ENCODE data around the gene RNF13.
A peak's percentile ranks its signal among the peaks of the same experiment; 100 is the strongest.
"Not testable (repeated sequence)": the region's sequence is repeated elsewhere in the genome, so short reads cannot be mapped to it uniquely, and the experiment has no call there.

RNF13 gene

DNA sequence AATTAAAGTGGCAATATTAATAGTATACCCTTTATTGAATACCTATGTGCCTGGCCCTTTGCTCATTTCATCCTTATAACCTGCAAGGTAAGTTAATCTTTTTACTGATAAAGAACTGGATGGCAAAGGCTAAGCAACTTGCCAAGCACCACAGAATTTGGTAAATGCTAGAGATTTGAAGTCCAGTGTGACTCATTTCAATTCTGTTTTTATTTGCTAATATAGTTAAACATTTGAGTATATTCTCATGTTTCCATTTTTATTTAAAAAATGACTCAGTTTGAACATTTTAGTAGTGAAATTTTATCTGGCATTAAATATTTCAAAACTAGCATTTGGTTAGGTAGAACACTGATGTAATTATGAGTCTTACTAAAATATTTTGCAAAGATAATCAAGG is 146.4 kb downstream of the RNF13 start:
- no peak for DNase-seq

DNA sequence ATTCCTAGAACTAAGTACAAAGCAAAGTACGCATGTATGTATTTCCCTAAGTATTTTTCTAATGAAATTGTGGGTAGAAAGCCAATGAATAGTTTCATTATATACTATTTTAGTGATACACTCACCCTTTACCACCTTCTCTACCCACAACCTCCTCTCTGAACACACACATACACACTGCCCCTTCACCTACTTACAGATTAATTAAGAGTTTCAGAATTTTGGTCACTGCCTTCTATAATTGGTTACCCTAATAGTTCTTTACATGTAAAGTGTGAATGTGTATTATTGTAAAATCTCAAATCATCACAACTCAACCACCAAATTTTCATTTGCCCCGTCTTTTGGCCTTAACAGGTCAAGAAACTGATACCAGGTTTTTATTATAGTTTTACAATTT is 150.5 kb downstream of the RNF13 start:
- DNase-seq: no peak

DNA sequence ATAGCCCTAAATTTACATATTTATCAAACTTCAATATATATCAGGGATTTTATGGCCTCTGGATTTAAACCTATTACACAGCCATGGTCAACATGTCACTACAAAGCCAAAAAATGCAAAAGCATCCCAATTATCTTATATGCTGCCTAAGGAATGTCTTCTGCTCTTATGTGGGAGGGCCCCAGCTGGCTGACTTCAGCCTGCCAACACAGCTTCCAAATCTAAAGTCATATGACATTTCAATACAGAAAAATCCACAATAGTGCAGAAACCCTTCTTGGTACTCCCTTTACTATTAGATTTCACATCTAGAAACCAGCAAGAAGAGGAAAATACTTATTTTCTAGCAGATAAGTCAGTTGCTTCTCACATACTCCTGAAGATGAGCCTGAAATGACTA is 151.3 kb downstream of the RNF13 start:
- DNase-seq: no peak

- no peak for DNase-seq
Observed at GRCh38 chr3:149965278-149965677, 152.3 kb downstream of the RNF13 start.

DNA sequence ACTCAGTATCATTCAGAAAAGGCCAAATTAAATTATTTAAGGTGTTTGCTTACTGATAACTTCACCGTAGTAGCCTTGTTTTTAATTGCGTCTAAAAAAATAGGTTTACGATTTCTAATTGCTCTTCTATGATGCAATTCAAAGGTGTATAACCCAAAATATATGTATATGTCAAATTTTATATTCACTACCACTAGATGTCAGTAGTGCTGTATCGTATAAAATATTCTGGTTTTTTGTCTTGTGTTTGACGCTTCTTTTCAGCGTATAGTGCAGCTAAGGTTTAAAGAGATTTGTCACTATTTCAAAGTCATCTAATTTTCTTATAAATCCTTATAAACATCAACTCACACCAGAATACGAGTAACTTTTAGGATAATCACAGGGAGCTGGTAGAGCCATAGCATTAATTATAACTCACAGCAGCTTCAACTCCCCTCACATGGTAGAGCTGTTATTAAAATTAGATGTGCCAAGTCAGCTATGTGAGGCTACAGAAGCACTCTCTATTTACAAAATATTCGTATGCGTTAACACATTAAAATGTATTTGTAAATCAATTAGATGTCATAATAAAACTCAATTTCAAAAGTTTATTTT is 154.2 kb downstream of the RNF13 start:
- DNase-seq: no peak

GRCh38 chr3:149968216-149968615 is 155.2 kb downstream of the RNF13 start:
- DNase-seq: no peak

DNA sequence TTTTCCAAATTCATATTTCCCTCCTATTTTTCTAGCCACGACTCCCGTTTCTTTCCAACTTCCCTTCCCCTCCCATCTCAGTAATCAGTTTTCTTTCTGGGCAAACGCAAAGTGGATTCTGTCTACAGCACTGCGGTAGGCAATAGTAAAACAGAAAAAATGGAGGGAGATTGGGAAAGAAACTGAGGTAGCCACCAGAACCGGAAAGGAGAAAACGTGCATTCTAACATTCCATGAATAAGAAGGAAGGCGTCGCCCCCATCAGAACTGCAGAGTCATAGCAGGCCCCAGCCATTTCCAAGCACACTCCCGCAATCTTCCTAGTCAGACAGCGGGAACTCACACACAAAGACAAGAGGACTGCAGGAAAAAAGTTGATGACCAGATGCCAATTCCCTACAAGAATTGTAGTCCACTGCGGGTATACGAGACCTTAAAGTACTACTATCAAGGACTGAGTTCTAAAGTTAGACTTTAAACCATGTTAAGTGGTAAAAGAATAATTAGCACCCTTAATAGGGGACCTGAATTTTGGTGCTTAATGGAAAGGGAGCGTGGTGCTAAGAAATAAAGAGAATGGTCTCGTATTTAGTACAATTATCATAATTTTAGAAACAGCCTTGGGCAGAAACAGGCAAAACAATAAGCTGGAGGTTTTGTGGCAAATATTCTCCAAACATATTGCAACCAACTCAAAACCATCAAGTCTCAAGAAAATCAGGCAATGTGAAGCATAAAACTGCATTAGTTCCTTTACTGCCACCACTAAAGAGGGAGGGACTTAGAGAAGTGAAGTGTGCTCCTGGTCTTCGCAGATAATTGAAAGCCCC is 156.3 kb downstream of the RNF13 start:
- peak; percentile 9 for DNase-seq

GRCh38 chr3:149969940-149970715 is 157.1 kb downstream of the RNF13 start:
- DNase-seq: peak; percentile 58

- DNase-seq: peak; percentile 74
Observed at GRCh38 chr3:149970716-149971402, 157.8 kb downstream of the RNF13 start, which contains the start of gene PFN2. Gene PFN2, minus strand, starts transcription at chr3:149970895. Its CDS starts 39 bp downstream, at chr3:149970856.

DNA sequence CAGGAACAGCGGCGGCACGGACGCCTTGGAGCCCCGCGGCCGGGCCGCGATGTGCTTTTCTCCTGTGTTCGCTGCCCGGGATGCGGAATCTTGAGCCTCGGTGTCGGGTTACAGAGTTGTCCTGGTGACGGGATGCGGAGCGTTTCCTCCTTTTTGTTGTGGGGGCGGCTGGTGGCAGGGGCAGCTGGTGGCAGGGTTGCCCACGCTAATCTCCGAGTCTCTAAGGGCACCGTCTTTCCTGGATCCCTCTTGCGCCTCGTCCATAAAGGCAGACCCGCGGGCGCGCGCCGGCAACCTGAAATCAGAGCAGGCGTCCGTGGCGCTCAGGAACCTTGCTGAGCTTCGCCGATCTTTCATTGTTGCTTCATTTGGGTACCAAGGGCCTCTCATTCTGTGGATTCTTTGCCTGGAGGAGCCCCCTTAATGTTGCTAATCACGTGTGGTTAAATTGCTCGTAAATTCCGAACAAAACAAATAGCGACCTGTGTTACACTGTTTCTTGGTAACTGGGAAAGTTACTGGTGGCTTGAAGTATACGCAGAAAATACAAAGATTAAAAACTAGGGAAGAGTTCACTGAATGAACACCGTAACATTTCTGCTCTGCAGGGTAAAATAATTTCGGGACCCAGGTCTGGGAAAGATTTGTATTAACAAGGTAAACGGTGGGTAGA is 158.5 kb downstream of the RNF13 start:
- DNase-seq: peak; percentile 73

- no peak for DNase-seq
Observed at GRCh38 chr3:149975919-149976318, 162.9 kb downstream of the RNF13 start.

DNA sequence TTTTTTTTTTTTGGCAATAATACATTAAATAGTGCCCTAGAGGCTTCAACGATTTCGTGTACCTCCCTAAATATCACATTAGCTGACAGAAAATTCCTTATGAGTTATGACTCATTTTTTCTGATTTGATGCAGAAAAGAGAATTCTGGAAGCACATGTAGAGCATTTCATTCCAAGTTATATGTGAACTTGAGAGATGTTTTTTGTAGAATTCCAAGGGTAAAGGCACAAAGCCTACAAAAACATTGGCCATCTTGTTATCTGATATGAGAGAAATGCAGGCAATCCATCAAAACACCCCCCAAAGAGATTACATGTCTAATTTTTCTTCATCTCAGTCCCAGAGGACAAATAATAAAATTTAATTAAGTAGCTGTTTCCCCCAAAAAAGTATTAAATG is 164.4 kb downstream of the RNF13 start:
- no peak for DNase-seq

DNA sequence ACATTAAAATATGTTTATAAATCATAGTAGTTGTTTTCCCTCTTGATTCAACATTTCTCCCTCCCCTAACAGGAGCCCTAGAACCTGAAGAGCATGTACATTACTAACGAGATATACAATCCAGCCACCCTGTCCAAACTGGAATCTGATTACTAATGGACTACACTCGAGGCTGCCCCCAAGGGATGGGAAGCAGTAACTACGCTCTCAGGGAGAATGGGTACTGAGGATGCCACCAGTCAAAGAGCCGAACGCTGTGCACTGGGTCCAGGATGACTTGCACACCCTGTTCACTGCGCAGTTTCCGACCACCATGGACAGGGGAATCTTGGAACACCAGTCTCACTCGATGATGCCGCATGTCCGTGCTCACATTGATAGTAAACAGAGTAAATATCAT is 169.0 kb downstream of the RNF13 start:
- not testable (repeated sequence) for DNase-seq

- DNase-seq: not testable (repeated sequence)
Observed at GRCh38 chr3:149983053-149983452, 170.0 kb downstream of the RNF13 start.

- no peak for DNase-seq
Observed at GRCh38 chr3:149983628-149984027, 170.6 kb downstream of the RNF13 start.

DNA sequence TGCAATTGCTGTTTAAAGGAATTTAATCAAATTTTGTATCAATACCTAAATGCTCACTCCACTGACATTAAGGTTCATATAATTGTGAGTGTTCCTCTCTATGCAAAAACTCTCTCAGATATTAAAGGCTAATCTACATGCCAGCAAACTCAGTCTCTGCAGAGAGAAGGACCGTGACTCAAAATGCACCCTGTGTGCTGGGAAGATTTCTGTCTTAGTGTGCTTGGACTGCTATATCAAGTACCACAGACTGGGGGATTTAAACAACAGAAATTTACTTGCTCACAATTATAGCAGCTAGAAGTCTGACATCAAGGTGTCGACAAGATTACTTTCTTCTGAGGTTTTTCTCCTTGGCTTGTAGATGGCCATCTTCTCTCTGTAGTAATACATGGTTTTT is 176.3 kb downstream of the RNF13 start:
- DNase-seq: no peak

- no peak for DNase-seq
Observed at GRCh38 chr3:149990423-149990948, 177.5 kb downstream of the RNF13 start.

GRCh38 chr3:149992416-149993058 is 179.5 kb downstream of the RNF13 start:
- DNase-seq: no peak

GRCh38 chr3:149998946-149999345 is 185.9 kb downstream of the RNF13 start:
- no peak for DNase-seq

- no peak for DNase-seq
Observed at GRCh38 chr3:149999421-149999820, 186.4 kb downstream of the RNF13 start.

GRCh38 chr3:150000641-150001040 is 187.6 kb downstream of the RNF13 start:
- DNase-seq: no peak
